ENCODE results near the gene UNC5A.

UNC5A gene

GRCh38 chr5:176846335-176847140 lies 36.2 kb downstream of the UNC5A start:
- no peak for DNase-seq (ENCODE audit: low read depth in 2 of 2)

- no peak for DNase-seq (ENCODE audit: low read depth in 2 of 2)
These were observed 36.8 kb downstream of the UNC5A start for GRCh38 chr5:176847148-176847547.

- no peak for DNase-seq (ENCODE audit: low read depth in 2 of 2)
These were observed 37.4 kb downstream of the UNC5A start for GRCh38 chr5:176847726-176848290.

- no peak for DNase-seq (ENCODE audit: low read depth in 2 of 2)
These were observed 38.3 kb downstream of the UNC5A start for GRCh38 chr5:176848651-176849050.

- no peak for DNase-seq (ENCODE audit: low read depth in 2 of 2)
These were observed 39.4 kb downstream of the UNC5A start for GRCh38 chr5:176849611-176850227.

GRCh38 chr5:176850371-176851245 lies 40.2 kb downstream of the UNC5A start:
- no peak for DNase-seq (ENCODE audit: low read depth in 2 of 2)

- DNase-seq (ENCODE audit: low read depth in 2 of 2), result no peak
These were observed 41.0 kb downstream of the UNC5A start for GRCh38 chr5:176851380-176851779.

- DNase-seq (ENCODE audit: low read depth in 2 of 2), result no peak
These were observed 41.7 kb downstream of the UNC5A start for GRCh38 chr5:176851871-176852658.

GRCh38 chr5:176853151-176853778 lies 42.9 kb downstream of the UNC5A start:
- no peak for DNase-seq (ENCODE audit: low read depth in 2 of 2)

GRCh38 chr5:176854164-176854563 lies 43.8 kb downstream of the UNC5A start:
- DNase-seq (ENCODE audit: low read depth in 2 of 2), result no peak

GRCh38 chr5:176855598-176855997 lies 45.2 kb downstream of the UNC5A start:
- DNase-seq (ENCODE audit: low read depth in 2 of 2), result no peak

- no peak for DNase-seq (ENCODE audit: low read depth in 2 of 2)
These were observed 46.4 kb downstream of the UNC5A start for GRCh38 chr5:176856746-176857145.

- no peak for DNase-seq (ENCODE audit: low read depth in 2 of 2)
These were observed 47.0 kb downstream of the UNC5A start for GRCh38 chr5:176857216-176857893.

GRCh38 chr5:176857894-176858273 lies 47.5 kb downstream of the UNC5A start:
- no peak for DNase-seq (ENCODE audit: low read depth in 2 of 2)

GRCh38 chr5:176859916-176860315 lies 49.6 kb downstream of the UNC5A start:
- DNase-seq (ENCODE audit: low read depth in 2 of 2), result no peak

- DNase-seq (ENCODE audit: low read depth in 2 of 2), result no peak
These were observed 50.0 kb downstream of the UNC5A start for GRCh38 chr5:176860381-176860780.

GRCh38 chr5:176861276-176861675 lies 50.9 kb downstream of the UNC5A start:
- no peak for DNase-seq (ENCODE audit: low read depth in 2 of 2)

- no peak for DNase-seq (ENCODE audit: low read depth in 2 of 2)
These were observed 52.1 kb downstream of the UNC5A start for GRCh38 chr5:176862330-176862995.

GRCh38 chr5:176863041-176863764 lies 52.8 kb downstream of the UNC5A start:
- DNase-seq (ENCODE audit: low read depth in 2 of 2), result no peak
